ENCODE data around the gene SLC38A8. TPM values are rescaled to one million over a fixed set of nuclear protein-coding genes. Genes with fewer than 3 reads are reported as not detected.

SLC38A8 gene
- total RNA-seq (2012; rRNA removed): not detected in 2 replicates

GRCh38 chr16:84042308-84042878 lies at the start of gene SLC38A8:
Gene SLC38A8, minus strand, starts transcription at chr16:84042795. Its CDS starts 638 bp downstream, at chr16:84042157.
- Histone ChIP-seq H3K4me1 (ENCODE audit: control insufficient read depth, insufficient read depth, low read length) (peaks cover 7% of the 10 kb centered on the region), H3K4me3 (ENCODE audit: low read length) (no peak within 1 kb of the TSS), H3K27me3 (ENCODE audit: control insufficient read depth, insufficient read depth, low read length) (peaks cover 37% of the 10 kb centered on the region), H3K36me3 (ENCODE audit: insufficient read depth, low read length) (no peaks in the 10 kb centered on the region), H3K9ac (ENCODE audit: low read depth, low read length) (no peak within 1 kb of the TSS), H3K9me3 (replicated peaks; ENCODE audit: low read length) (no peaks in the 10 kb centered on the region), H3K4me2 (ENCODE audit: low read length) (no peak within 1 kb of the TSS)

DNA sequence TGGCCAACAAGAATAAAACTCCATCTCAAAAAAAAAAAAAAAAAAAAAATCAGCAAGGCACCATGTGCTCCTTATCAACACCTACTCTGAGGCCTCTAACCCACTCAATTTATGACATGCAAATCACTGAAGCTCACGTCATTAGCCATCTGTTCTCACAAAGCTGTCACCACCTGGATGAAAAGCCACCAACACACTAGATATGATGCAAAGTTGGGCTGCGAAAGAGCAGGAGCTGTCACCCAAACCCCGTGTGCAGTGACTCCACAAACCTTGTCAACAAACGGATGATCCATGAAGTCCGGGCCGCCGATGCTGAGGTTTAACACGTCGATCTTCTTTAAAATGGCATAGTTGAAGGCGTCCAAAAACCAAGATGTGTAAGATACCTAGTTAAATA lies 48.9 kb upstream of the SLC38A8 start:
- Histone ChIP-seq H3K4me1 (ENCODE audit: control insufficient read depth, insufficient read depth, low read length) (no peaks in the 10 kb centered on the region), H3K4me3 (ENCODE audit: low read length) (no peak overlapping the region), H3K9ac (ENCODE audit: low read depth, low read length) (no peak overlapping the region), H3K36me3 (ENCODE audit: insufficient read depth, low read length) (peaks cover 76% of the 10 kb centered on the region), H3K9me3 (replicated peaks; ENCODE audit: low read length) (no peaks in the 10 kb centered on the region), H3K27me3 (ENCODE audit: control insufficient read depth, insufficient read depth, low read length) (no peaks in the 10 kb centered on the region), H3K4me2 (ENCODE audit: low read length) (no peak overlapping the region)

GRCh38 chr16:84090211-84090610 lies 47.6 kb upstream of the SLC38A8 start:
- H3K9ac ChIP-seq (ENCODE audit: low read depth, low read length): no peak overlapping the region

GRCh38 chr16:84088695-84089395 lies 46.2 kb upstream of the SLC38A8 start:
- H3K4me2 ChIP-seq (ENCODE audit: low read length): no peak overlapping the region
- H3K9ac ChIP-seq (ENCODE audit: low read depth, low read length): no peak overlapping the region
- H3K9me3 ChIP-seq (replicated peaks; ENCODE audit: low read length): no peaks in the 10 kb centered on the region
- peaks cover 74% of the 10 kb centered on the region for H3K36me3 ChIP-seq (ENCODE audit: insufficient read depth, low read length)
- no peaks in the 10 kb centered on the region for H3K27me3 ChIP-seq (ENCODE audit: control insufficient read depth, insufficient read depth, low read length)
- no peaks in the 10 kb centered on the region for H3K4me1 ChIP-seq (ENCODE audit: control insufficient read depth, insufficient read depth, low read length)
- no peak overlapping the region for H3K4me3 ChIP-seq (ENCODE audit: low read length)

More at GRCh38 chr16:84090211-84090610, 47.6 kb upstream of the SLC38A8 start:
- Histone ChIP-seq H3K27me3 (ENCODE audit: control insufficient read depth, insufficient read depth, low read length) (no peaks in the 10 kb centered on the region), H3K4me3 (ENCODE audit: low read length) (no peak overlapping the region), H3K9me3 (replicated peaks; ENCODE audit: low read length) (no peaks in the 10 kb centered on the region), H3K4me1 (ENCODE audit: control insufficient read depth, insufficient read depth, low read length) (no peaks in the 10 kb centered on the region), H3K4me2 (ENCODE audit: low read length) (no peak overlapping the region), H3K36me3 (ENCODE audit: insufficient read depth, low read length) (peaks cover 73% of the 10 kb centered on the region)

DNA sequence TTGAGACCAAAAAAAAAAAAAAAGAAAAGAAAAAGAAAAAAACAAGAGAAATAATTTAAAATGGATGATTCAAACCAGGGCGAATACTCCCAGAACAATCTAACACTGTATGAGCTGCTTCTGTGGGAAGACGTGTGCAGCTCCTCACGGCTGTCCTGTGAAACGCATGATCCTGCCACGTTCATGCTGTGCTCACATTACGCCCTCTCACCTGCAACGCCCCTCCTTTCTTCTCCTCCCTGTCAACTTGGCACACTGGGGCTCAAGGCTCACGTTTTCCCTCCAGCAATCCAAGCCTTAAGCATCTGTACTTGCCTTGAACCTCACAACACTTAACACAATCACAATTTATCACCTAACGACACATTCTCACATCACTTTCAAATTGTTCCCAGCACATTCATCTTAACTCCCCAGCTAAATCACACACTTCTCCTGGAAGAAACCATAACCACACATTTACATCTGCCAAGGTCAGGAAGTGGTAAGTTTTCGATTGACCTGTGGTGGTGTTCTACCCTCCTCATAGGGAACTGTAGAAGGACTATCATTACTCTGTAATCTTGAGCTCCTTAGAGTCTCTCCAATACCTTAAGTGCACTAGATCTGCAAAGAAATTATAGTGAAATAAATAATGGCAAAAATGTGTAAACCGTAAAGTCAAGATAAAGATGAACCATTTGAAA lies 45.0 kb upstream of the SLC38A8 start:
- Histone ChIP-seq H3K4me1 (ENCODE audit: control insufficient read depth, insufficient read depth, low read length) (no peaks in the 10 kb centered on the region), H3K4me2 (ENCODE audit: low read length) (no peak overlapping the region), H3K9ac (ENCODE audit: low read depth, low read length) (no peak overlapping the region)

DNA sequence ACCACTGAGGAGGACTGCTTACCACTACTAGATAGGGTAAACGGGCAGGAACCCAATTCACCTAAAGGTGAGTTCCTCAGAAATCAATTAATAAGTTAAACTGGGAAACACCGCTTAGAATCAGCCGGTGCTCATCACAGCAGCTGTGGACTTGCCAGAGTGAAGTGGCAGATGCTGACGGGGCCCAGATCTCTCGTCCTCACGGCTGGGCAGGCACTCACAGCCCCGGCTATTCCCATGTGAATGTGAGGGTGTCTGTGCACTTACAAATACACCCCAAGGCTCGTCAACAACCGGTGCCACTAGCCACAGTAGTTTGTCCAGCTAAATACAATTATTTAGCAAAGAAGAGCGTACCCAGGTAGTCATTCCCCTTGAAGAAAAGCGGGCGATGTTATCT lies 44.4 kb upstream of the SLC38A8 start:
- Histone ChIP-seq H3K4me3 (ENCODE audit: low read length) (no peak overlapping the region), H3K4me2 (ENCODE audit: low read length) (no peak overlapping the region), H3K27me3 (ENCODE audit: control insufficient read depth, insufficient read depth, low read length) (no peaks in the 10 kb centered on the region), H3K9me3 (replicated peaks; ENCODE audit: low read length) (no peaks in the 10 kb centered on the region), H3K4me1 (ENCODE audit: control insufficient read depth, insufficient read depth, low read length) (no peaks in the 10 kb centered on the region), H3K9ac (ENCODE audit: low read depth, low read length) (no peak overlapping the region), H3K36me3 (ENCODE audit: insufficient read depth, low read length) (peaks cover 74% of the 10 kb centered on the region)

More for the DNA sequence above, 45.0 kb upstream of the SLC38A8 start:
- Histone ChIP-seq H3K36me3 (ENCODE audit: insufficient read depth, low read length) (peaks cover 69% of the 10 kb centered on the region), H3K4me3 (ENCODE audit: low read length) (no peak overlapping the region), H3K9me3 (replicated peaks; ENCODE audit: low read length) (no peaks in the 10 kb centered on the region), H3K27me3 (ENCODE audit: control insufficient read depth, insufficient read depth, low read length) (no peaks in the 10 kb centered on the region)

GRCh38 chr16:84086341-84086740 lies 43.7 kb upstream of the SLC38A8 start:
- Histone ChIP-seq H3K36me3 (ENCODE audit: insufficient read depth, low read length) (peaks cover 77% of the 10 kb centered on the region), H3K4me3 (ENCODE audit: low read length) (no peak overlapping the region)

GRCh38 chr16:84085773-84086172 lies 43.2 kb upstream of the SLC38A8 start:
- Histone ChIP-seq H3K36me3 (ENCODE audit: insufficient read depth, low read length) (peaks cover 79% of the 10 kb centered on the region), H3K4me1 (ENCODE audit: control insufficient read depth, insufficient read depth, low read length) (no peaks in the 10 kb centered on the region), H3K4me3 (ENCODE audit: low read length) (no peak overlapping the region), H3K4me2 (ENCODE audit: low read length) (no peak overlapping the region), H3K9ac (ENCODE audit: low read depth, low read length) (no peak overlapping the region), H3K27me3 (ENCODE audit: control insufficient read depth, insufficient read depth, low read length) (no peaks in the 10 kb centered on the region), H3K9me3 (replicated peaks; ENCODE audit: low read length) (no peaks in the 10 kb centered on the region)

More at GRCh38 chr16:84086341-84086740, 43.7 kb upstream of the SLC38A8 start:
- Histone ChIP-seq H3K9ac (ENCODE audit: low read depth, low read length) (no peak overlapping the region), H3K9me3 (replicated peaks; ENCODE audit: low read length) (no peaks in the 10 kb centered on the region), H3K27me3 (ENCODE audit: control insufficient read depth, insufficient read depth, low read length) (no peaks in the 10 kb centered on the region), H3K4me2 (ENCODE audit: low read length) (no peak overlapping the region), H3K4me1 (ENCODE audit: control insufficient read depth, insufficient read depth, low read length) (no peaks in the 10 kb centered on the region)

GRCh38 chr16:84085271-84085667 lies 42.7 kb upstream of the SLC38A8 start:
- no peak overlapping the region for H3K4me3 ChIP-seq (ENCODE audit: low read length)
- H3K36me3 ChIP-seq (ENCODE audit: insufficient read depth, low read length): peaks cover 80% of the 10 kb centered on the region

GRCh38 chr16:84084570-84085270 lies 42.1 kb upstream of the SLC38A8 start:
- no peaks in the 10 kb centered on the region for H3K4me1 ChIP-seq (ENCODE audit: control insufficient read depth, insufficient read depth, low read length)
- no peaks in the 10 kb centered on the region for H3K27me3 ChIP-seq (ENCODE audit: control insufficient read depth, insufficient read depth, low read length)
- no peak overlapping the region for H3K4me3 ChIP-seq (ENCODE audit: low read length)
- H3K4me2 ChIP-seq (ENCODE audit: low read length): no peak overlapping the region
- H3K36me3 ChIP-seq (ENCODE audit: insufficient read depth, low read length): peaks cover 77% of the 10 kb centered on the region
- no peaks in the 10 kb centered on the region for H3K9me3 ChIP-seq (replicated peaks; ENCODE audit: low read length)
- no peak overlapping the region for H3K9ac ChIP-seq (ENCODE audit: low read depth, low read length)

More at GRCh38 chr16:84085271-84085667, 42.7 kb upstream of the SLC38A8 start:
- H3K4me1 ChIP-seq (ENCODE audit: control insufficient read depth, insufficient read depth, low read length): no peaks in the 10 kb centered on the region
- H3K9me3 ChIP-seq (replicated peaks; ENCODE audit: low read length): no peaks in the 10 kb centered on the region
- no peaks in the 10 kb centered on the region for H3K27me3 ChIP-seq (ENCODE audit: control insufficient read depth, insufficient read depth, low read length)
- no peak overlapping the region for H3K4me2 ChIP-seq (ENCODE audit: low read length)
- no peak overlapping the region for H3K9ac ChIP-seq (ENCODE audit: low read depth, low read length)

- no peaks in the 10 kb centered on the region for H3K27me3 ChIP-seq (ENCODE audit: control insufficient read depth, insufficient read depth, low read length)
- no peak overlapping the region for H3K4me3 ChIP-seq (ENCODE audit: low read length)
- H3K9ac ChIP-seq (ENCODE audit: low read depth, low read length): no peak overlapping the region
- H3K36me3 ChIP-seq (ENCODE audit: insufficient read depth, low read length): peaks cover 66% of the 10 kb centered on the region
- H3K9me3 ChIP-seq (replicated peaks; ENCODE audit: low read length): no peaks in the 10 kb centered on the region
- H3K4me1 ChIP-seq (ENCODE audit: control insufficient read depth, insufficient read depth, low read length): no peaks in the 10 kb centered on the region
- no peak overlapping the region for H3K4me2 ChIP-seq (ENCODE audit: low read length)
Measured at GRCh38 chr16:84082835-84083569, 40.4 kb upstream of the SLC38A8 start.

Measured in skeletal muscle satellite cell (primary cell).